Calu3 (cell line): ENCODE results near the gene HAUS7. TPM values are rescaled to one million over a fixed set of nuclear protein-coding genes. Genes with fewer than 3 reads are reported as not detected.

Source experiments
- BruUV-seq: library from RNA; stranded (reverse); fragments of 400-500 nt; replicated peaks from 2 replicates; lab custom pipeline; 2021; lab: Mats Ljungman, UMichigan
- CTCF ChIA-PET: fragments of 300-600 bp; sonication (Branson Sonifier 250); formaldehyde crosslinking; loops from one replicate; lab custom pipeline; 2022; ENCODE audit warnings: antibody characterized with exemption; lab: Charles Lee
- DNase-seq: peaks from one replicate; pipeline ENCODE4 v3.0.0; 2022
- H3K27ac Mint-ChIP-seq: one replicate; pipeline ENCODE4 v1.8.0; 2022; ENCODE audit warnings: mixed read lengths; ENCODE audit not compliant: unreplicated experiment
- H3K27me3 Mint-ChIP-seq: one replicate; pipeline ENCODE4 v1.8.0; 2022; ENCODE audit warnings: mixed read lengths; ENCODE audit not compliant: unreplicated experiment
- H3K36me3 Mint-ChIP-seq: one replicate; pipeline ENCODE4 v1.8.0; 2022; ENCODE audit warnings: mild to moderate bottlenecking, moderate library complexity, mixed read lengths; ENCODE audit not compliant: insufficient read depth, unreplicated experiment
- H3K4me1 Mint-ChIP-seq: one replicate; pipeline ENCODE4 v1.8.0; 2022; ENCODE audit warnings: mild to moderate bottlenecking, low read depth, mixed read lengths; ENCODE audit not compliant: unreplicated experiment
- H3K4me3 Mint-ChIP-seq: one replicate; pipeline ENCODE4 v1.8.0; 2022; ENCODE audit warnings: mild to moderate bottlenecking, low read depth, moderate library complexity, mixed read lengths; ENCODE audit not compliant: unreplicated experiment
- H3K9me3 Mint-ChIP-seq: one replicate; pipeline ENCODE4 v1.8.0; 2022; ENCODE audit warnings: low read depth, mixed read lengths; ENCODE audit not compliant: unreplicated experiment
- CTCF ChIP-seq: fragments of 200-600 bp; IDR thresholded peaks from one replicate; pipeline ENCODE4 v1.8.0; 2022; ENCODE audit warnings: antibody characterized with exemption; ENCODE audit not compliant: unreplicated experiment
- intact Hi-C: fragments of 100-400 bp; cut with micrococcal nuclease; formaldehyde crosslinking; loops from one replicate; pipeline ENCODE4 v1.10.0; 2022; ENCODE audit not compliant: unreplicated experiment
- total RNA-seq: library from RNA; stranded (reverse); gene quantifications from 2 replicates; pipeline ENCODE4 v1.2.3, GENCODE V29; 2022

HAUS7 gene
- total RNA-seq, 1 experiment from 2014 or later, result 38.6 TPM

DNA sequence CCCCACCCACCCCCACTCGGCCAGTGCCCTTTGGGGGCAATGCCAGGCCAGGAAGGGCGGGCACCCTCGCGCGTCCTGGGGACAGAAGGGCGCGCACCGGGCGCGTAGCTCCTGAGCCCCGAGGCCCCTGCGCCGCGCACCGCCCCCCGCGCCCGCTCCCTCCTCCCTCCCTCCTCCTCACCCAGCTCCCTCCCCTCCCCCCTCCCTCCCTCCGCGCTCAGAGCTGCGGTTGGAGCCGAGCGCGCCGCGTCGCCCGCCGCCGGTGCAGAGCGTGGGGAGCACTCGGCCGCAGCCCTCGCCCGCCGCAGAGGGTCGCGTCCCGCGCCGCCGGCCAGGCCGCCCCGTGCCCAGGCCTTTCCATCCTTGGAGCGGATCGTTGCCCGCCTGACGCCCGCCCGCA lies 47.0 kb upstream of the HAUS7 start, which contains the start of gene ATP2B3:
ATP2B3 (plus strand) TSS at position 220 of the 400 bp plus-strand sequence. CDS start 18,606 bp downstream, outside the sequence.
- Mint-ChIP-seq H3K27ac (no peak within 1 kb of the TSS), H3K9me3 (no peaks in the 10 kb centered on the region), H3K36me3 (peaks cover 5% of the 10 kb centered on the region), H3K4me1 (no peaks in the 10 kb centered on the region), H3K4me3 (no peak within 1 kb of the TSS), H3K27me3 (peaks cover 57% of the 10 kb centered on the region)
- intact Hi-C loops, result no loop called here
- no peak for DNase-seq
- TF ChIP-seq CTCF, result no peak
- CTCF ChIA-PET, result no interaction called here
- BruUV-seq, result no TSS peak

DNA sequence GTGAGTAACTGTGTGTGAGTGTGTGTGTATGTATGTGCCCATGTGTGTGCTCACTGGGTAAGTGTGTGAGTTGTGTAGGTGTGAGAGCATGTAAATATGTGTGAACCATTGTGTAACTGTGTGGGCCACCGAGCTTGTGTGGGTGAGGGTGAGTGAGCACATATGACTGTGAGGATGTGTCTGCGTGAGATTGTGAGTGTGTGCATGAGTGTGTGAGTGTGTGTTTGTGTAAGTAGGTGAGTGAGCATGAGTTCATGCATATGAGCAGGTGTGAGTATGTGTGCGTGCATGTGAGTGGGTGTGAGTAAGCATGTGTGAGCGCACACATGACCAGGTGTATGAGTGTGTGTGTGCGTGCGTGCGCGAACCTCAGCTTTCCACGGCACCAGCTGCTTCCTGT lies 45.7 kb upstream of the HAUS7 start:
- DNase-seq, result no peak
- Mint-ChIP-seq H3K27me3 (peaks cover 43% of the 10 kb centered on the region), H3K27ac (no peak overlapping the region), H3K4me3 (no peak overlapping the region), H3K4me1 (no peaks in the 10 kb centered on the region), H3K9me3 (no peaks in the 10 kb centered on the region), H3K36me3 (peaks cover 3% of the 10 kb centered on the region)
- intact Hi-C loops, result no loop called here
- CTCF ChIA-PET, result no interaction called here
- no peak for TF ChIP-seq CTCF
- no TSS peak for BruUV-seq

- BruUV-seq, result no TSS peak
- no peaks in the 10 kb centered on the region for H3K4me1 Mint-ChIP-seq
Measured at GRCh38 chrX:153515435-153515834, 45.1 kb upstream of the HAUS7 start.

GRCh38 chrX:153514259-153514658 lies 43.9 kb upstream of the HAUS7 start:
- no TSS peak for BruUV-seq

More at GRCh38 chrX:153515435-153515834, 45.1 kb upstream of the HAUS7 start:
- H3K27me3 Mint-ChIP-seq, result peaks cover 37% of the 10 kb centered on the region
- no peaks in the 10 kb centered on the region for H3K9me3 Mint-ChIP-seq
- H3K27ac Mint-ChIP-seq, result no peak overlapping the region
- no peak for DNase-seq
- no peak overlapping the region for H3K4me3 Mint-ChIP-seq
- H3K36me3 Mint-ChIP-seq, result no peaks in the 10 kb centered on the region
- intact Hi-C loops, result no loop called here
- TF ChIP-seq CTCF, result no peak
- CTCF ChIA-PET, result interaction anchor here (0.6 kb wide), 1 partner anchor 25 kb away, joined by 3 read pairs; no protein-coding TSS in a partner anchor

More at GRCh38 chrX:153514259-153514658, 43.9 kb upstream of the HAUS7 start:
- intact Hi-C loops, result no loop called here
- no peak overlapping the region for H3K27ac Mint-ChIP-seq
- no peaks in the 10 kb centered on the region for H3K36me3 Mint-ChIP-seq
- no peak for TF ChIP-seq CTCF
- no peak overlapping the region for H3K4me3 Mint-ChIP-seq
- CTCF ChIA-PET, result no interaction called here
- no peak for DNase-seq
- H3K4me1 Mint-ChIP-seq, result no peaks in the 10 kb centered on the region
- H3K9me3 Mint-ChIP-seq, result no peaks in the 10 kb centered on the region
- peaks cover 28% of the 10 kb centered on the region for H3K27me3 Mint-ChIP-seq
